Right renal pelvis (tissue), 4 donors: Measurements from ENCODE around the gene RMDN3. TPM values are rescaled to one million over a fixed set of nuclear protein-coding genes. Genes with fewer than 3 reads are reported as not detected.

ENCODE experiments used
- DNase-seq, 4 donors: peaks; one replicate each; pipeline ENCODE4 v3.0.0-alpha.2; 2013; ENCODE audit warnings: low read depth in 4 of 4, low spot score in 3 of 4, missing footprints in 1 of 4
- polyA plus RNA-seq, 4 donors: library from polyadenylated mRNA; unstranded; fragments of 120-200 nt; gene quantifications; one replicate each; pipeline ENCODE4 v1.2.1, GENCODE V29; 2013; ENCODE audit not compliant: insufficient read length in 4 of 4

RMDN3 gene
- polyA plus RNA-seq, 4 donors, result 38.9 to 43.9 (median 39.2) TPM

DNA sequence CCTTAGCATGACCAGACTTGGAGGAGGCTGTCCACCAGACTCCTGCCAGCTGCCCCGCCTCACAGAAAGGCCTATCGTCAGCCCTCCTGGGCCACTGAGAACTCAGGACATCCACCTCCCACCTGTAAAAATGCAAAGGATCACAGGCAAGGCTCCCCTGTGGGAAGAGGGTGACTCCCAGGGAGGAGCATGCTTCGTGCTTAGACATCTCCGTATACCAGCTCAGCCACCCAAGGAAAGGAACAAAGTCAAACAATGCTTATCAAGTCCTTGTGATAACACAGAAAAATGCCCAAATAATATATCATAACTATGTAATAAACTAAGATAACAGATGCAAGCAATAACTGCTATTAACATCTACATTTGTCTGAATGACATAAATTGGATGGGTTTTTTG, 4.2 kb downstream of the RMDN3 start:
- no peak for DNase-seq

DNA sequence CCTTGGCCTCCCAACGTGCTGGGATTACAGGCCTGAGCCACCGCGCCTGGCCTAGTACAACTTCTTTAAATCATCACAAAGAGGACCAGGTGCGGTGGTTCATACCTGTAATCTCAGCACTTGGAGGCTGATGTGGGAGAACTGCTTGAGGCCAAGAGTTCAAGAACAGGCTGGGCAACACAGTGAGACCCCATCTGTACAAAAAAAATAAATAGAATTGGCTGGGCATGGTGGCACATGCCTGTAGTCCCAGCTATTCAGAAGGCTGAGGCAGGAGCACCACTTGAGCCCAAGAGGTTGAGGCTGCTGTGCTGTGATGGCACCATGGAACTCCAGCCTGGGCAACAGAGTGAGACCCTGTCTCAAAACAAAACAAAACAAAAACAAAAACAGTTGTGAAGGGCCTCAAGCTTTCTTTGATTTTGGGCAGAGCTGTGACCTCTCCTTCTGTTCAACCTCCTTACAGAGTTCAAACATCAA, 5.9 kb downstream of the RMDN3 start:
- DNase-seq, result no peak

DNA sequence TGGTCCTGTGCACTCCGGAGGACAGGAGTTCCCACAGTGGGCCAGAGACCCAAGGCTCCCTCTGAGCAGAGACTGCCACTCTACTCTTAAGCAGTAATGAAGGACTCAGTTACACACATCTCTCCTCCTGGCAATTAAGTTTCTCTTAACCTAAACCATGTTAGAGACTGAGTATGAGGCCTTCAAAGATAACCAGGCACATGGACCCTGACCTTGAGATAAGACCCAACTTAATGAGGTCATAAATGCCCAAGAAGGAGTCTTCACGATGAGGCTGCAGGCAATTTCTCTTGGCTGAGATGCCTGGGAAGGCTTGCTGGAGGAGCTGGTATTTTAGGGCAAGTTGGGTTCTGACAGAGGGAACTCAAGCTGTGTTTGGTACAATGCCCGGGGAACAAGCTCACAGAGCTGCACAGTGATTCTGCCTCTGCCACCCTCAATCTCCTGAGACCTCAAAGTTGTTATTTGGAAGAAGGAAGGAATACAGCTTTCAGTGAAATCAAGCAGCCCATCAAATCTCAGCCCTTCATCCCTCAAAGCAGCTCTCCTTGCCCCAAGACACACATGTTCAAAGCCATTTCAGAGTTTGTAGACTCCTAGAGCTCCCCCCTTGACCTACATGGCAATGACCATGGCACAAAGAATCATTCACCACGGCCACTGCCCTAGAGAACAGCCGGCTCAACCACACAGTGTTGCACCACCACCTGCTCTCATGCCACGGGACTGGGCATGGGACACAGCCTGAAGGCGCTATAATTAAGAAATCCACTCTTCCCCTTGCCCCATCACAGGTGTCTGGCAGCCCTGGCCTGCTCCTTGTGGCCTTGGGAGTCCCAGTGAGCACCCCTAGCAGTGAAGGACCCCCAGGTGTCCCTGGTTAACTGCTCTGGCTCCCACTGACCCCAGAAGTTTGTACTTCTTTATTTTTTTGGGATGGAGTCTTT, 7.1 kb downstream of the RMDN3 start:
- DNase-seq, result no peak

DNA sequence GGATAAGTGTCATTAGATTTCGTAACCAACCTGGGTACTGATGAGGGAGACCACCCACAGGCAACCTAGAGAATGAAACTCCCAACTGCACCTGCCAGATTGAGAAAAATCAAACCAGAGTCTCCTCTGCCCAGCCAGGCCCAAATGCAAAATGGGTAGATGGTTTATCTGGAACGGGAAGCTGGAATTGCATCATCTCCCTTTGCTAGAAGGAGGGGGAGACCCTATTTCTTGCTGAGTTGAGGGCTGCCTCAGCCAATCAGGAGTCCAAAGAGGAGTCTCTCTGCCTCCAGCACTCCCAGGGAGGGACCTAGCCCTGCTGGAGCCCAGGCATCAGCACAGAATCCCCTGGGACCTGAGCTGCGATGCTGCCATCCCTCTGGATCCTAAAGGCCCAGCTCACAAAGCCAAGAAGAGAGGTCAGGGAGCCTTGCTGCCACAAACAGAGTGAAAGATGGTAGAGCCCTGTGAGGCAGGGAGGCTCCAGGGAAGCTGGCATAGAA, 8.1 kb downstream of the RMDN3 start:
- no peak for DNase-seq

DNA sequence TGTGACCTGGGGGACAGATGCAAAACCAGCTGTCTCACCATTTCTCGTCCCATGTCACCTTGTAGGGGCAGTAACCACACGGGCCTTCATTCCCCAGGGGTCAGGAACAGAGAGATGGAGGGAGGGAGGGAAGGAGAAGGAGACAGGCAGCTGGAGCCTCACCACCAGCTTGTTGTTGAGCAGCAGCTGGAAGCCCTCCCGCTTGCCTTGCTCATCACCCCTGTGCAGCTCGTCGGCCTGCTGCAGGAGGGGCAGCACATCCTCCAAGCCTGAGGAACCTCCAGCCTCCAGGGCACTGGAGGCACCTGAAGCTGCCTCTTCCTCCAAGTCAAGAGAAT, 10.3 kb downstream of the RMDN3 start:
- no peak for DNase-seq

DNA sequence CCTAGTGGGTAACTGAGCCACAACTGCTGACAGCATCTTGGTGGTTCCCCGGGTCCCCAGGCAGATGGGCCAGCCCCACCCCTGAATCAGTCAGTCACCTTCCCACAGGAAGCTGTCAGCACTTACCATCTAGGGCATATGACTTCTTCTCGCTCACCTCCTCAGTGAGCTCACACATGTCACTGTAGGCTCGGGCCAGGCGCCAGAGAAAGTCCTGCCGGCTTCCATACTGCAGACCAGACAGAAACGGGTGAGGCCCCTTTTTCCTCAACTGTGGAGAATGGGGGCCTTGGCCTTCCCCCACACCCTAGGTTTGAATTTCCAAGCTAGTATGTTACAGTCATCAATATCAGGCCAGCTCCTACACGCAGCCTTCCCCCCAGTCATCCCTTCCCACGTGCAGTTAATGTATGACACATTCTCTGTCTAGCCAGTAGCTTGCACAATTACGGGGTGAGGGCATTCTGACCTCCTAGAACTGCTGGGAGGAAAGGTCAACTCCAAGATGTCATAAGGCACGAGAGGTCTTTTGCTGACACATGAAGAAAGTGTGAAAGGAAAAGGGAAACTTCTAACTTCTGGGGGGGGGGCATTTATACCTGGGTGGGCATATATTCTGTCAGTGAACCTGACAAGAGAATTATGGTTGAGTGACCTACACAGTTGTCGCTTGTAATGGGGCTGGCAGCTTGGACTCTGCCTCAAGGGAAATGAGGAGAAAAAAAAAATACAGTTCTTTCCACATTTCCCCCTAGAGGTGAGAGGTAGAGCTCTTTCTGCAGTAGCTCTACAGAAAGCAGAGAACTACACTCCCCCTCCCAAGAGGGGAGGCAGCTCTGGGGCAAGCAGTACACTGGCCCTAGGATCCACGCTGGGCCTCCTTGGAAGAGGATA, 10.9 kb downstream of the RMDN3 start:
- no peak for DNase-seq

DNA sequence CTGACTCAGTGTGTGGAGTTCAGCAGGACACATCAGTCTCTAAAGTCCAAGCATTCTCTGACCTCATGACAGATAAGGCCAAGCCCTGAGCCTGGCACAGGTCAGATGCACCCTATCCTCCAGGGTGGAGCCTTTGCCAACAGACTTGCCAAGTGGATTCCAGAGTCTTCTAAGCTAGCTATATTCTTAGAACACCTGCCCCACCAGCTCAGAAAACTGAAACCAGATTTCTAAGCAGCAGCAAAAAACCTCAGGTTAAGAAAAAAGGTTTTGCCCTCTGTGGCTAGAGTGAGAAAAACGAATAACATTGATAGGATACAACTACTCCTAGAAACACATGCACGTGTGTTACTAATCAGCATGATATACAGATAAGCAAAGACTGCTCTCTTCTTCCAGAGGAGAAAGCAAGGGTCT, 11.6 kb downstream of the RMDN3 start:
- DNase-seq, result no peak

DNA sequence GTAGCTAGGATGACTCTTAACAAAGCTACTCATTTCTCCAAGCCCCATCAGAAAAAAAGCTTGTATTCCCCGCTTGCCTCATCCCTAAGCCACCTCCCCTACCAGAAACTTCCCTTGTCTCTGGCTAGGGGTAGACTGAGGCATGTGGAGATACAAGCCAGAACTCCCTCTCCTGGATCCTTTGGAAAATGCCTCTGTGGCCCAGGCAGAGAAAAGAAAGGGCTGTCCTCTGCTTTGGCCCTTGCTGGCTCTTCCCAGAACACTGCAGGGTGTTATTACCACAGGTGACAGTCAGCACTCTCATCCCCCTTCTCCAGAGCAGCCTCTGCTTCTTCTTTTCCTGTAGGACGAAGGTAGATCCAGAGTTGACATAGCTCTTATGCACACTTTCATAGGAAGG, 15.2 kb downstream of the RMDN3 start:
- no peak for DNase-seq

DNA sequence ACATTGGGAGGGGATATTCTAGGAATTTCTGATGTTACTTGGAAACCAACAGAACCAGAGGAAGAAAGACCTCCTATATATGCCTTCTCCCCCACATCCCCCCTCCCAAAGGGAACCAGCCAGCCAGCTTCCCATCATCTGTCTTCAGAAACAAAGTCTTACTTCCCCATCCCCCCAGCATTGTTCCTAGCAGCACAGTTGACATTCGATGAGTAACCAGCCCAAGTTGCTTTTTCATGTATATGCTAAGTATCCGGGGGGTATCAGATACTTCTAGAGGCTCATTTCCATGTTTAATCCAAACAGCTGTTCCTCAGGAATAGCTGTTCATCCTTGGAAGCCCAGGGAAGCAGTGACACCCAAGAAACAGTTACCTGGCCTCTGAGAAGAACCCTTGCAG, 16.0 kb downstream of the RMDN3 start:
- DNase-seq, result no peak

DNA sequence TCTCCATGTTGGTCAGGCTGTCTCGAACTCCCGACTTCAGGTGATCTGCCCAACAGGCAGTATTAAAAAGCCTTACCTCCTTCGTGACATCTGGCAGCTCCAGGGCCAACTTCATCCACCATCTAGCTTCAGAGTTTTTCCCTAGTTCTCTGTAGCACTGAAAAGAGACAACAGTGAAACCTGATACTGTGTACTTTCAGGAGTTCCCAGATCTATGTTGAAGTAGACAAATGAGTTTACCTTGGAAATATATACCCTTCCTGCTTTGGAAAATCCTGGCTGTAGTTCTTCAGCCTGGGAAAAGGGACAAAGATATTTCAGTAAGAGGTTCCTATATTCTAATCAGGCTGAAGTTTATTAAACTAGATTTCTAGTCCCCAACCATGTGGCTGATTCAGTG, 18.0 kb downstream of the RMDN3 start:
- DNase-seq, result no peak

DNA sequence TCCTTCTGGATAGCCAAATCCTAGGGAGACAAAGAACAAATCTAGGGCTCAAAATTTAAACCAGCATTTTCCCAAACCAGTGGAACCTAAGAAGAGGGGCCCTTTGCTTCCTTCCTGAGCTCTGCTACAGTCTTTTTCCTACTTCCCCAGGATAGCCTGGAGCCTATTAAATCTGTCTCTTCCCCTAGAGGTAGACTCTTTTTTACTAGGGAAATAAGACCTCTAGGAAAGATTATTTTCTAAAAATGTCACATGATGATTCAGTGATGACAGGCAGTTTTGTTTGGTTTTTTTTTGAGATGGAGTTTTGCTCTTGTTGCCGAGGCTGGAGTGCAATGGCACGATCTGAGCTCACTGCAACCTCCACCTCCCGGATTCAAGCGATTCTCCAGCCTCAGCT, 18.5 kb downstream of the RMDN3 start:
- no peak for DNase-seq

DNA sequence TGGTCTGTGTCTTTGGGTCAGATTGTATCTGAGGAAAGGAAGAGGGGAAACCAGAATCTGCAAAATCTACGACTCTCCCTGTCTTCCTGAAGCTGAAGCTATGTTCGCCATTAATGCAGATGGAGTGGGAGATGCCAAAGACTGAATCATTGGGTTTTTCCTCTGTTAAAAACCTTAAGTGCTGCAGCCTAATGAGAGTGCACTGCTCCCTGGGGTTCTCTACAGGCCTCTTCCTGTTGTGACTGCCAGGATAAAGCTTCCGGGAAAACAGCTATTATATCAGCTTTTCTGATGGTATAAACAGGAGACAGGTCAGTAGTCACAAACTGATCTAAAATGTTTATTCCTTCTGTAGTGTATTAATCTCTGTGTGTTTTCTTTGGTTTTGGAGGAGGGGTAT, 24.0 kb downstream of the RMDN3 start:
- DNase-seq, result no peak

DNA sequence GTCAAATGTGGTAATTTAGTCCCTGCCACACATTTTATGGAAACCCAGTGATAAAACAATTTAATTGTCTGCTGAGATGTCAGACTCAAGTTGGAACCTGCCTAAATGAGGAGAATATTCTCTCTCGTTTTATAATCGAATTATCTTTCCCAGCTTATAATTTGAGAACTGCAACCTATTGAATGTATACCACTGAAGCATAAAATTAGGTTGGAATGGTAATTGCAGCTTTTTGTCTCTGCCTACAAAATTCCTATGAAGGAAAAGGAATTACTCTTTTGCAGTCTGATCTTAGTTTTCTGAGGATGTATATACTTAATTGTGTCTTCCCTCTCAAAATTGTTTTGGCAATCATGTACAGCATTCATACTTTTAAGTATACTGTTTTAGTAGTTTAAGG, 31.1 kb downstream of the RMDN3 start:
- no peak for DNase-seq

DNA sequence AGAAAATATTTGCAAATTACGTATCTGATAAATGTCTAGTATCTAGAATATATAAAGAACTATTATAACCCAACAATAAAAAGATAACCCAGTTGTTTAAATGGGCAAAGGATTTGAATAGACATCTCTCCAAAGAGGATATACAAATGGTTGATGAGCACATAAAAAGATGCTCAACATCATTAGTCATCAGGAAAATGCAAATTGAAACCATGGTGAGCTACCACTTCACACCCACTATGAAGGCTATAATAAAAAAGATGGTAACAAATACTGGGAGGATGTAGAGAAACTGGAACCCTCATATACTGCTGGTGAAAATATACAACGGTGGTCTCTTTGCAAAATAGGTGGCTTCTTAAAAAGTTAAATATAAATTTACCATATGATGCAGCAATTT, 32.1 kb downstream of the RMDN3 start:
- no peak for DNase-seq

DNA sequence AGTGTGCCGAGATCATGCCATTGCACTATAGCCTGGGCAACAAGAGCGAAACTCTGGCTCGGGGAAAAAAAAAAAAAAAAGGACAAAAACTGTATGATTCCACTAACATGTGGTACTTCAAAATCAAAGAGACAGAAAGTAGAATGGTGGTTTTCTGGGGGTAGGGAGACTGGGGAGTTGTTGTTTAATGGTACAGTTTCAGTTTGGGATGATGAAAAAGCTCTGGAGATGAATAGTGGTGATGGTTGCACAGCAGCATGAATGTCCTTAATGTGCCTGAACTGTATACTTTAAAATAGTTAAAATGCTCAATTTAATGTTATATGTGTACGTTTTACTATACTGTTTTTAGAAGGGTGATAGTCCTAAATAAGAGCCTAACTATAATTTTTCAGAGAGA, 32.7 kb downstream of the RMDN3 start:
- DNase-seq, result no peak

DNA sequence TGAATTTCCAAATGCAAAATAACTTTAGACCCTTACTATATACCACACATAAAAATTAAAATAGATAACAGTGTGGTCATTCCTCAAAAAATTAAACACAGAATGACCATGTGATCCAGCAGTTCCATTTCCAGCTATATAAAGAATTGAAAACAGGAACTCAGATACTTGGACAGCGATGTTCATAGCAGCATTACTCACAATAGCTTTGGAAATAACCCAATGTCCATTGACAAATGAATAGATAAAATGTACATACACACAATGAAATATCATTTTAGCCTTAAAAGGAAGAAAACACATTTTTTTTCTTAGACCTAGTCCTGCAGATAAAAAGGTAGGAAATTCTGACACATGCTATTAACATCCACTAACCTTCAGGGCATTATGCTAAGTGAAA, 33.4 kb downstream of the RMDN3 start:
- DNase-seq, result no peak

DNA sequence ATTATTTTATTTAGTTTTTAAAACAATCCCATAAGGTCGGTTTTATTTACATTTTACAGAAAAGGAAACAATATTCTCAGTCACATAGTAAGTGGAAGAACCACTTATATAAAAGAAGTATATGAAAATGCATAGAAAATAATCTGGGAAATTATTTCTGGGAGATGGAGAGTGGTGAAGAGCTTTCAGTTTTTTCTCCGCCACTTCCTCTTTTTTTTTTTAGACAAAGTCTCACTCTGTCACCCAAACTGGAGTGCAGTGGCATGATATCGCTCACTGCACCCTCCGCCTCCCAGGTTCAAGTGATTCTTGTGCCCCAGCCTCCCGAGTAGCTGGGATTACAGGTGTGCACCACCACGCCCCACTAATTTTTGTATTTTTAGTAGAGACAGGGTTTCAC, 38.9 kb downstream of the RMDN3 start:
- no peak for DNase-seq

DNA sequence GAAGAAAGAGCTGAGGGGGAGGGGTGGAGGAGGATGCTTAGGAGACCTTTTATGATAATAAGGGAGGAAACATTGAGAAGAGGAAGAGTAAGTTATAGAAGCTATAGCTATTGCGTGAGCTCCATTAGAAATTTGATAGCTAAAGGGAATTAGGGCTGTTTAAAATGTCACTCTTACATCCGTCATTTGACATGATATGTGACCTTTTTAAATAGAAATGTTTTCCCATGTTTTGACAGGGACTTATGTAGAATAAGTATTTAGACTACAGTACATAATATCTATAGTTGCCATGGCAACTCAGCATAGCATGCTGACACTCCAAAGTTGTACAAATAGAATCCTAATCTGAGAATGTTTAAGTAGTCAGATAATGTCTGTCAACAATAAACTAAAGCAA, 40.9 kb downstream of the RMDN3 start:
- no peak for DNase-seq

DNA sequence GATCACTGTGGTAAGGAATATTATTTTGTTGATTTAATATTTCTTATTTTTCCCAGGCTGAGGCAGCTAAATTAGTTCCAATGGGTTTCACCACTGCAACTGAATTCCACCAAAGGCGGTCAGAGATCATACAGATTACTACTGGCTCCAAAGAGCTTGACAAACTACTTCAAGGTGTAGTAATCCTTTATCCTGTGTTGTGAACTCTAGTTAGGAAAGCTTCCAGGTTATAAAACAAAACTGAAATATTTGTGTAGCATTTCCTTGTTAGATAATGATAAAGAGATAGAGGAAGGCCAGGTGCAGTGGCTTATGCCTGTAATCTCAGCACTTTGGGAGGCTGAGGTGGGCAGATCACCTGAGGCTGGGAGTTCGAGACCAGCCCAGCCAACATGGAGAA, 48.9 kb downstream of the RMDN3 start:
- DNase-seq, result no peak

DNA sequence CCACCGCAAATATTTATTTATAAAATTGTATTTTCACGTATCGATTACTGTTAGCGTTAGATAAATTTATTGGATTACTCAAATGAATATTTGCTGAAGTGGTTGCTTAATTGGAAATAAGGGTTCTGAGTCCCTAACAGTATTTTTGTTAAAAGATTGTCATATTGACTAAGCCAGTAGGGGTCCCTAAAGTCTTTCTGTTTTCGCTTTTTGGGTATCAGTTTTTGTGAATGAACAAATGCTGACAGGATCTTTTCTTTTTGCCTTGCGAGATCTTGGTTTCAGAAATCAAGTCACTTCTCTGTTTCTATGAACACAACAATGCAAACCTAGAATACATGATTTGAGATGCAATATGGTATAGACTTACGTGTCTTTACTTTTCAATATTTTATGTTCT, 53.0 kb downstream of the RMDN3 start:
- DNase-seq, result no peak

DNA sequence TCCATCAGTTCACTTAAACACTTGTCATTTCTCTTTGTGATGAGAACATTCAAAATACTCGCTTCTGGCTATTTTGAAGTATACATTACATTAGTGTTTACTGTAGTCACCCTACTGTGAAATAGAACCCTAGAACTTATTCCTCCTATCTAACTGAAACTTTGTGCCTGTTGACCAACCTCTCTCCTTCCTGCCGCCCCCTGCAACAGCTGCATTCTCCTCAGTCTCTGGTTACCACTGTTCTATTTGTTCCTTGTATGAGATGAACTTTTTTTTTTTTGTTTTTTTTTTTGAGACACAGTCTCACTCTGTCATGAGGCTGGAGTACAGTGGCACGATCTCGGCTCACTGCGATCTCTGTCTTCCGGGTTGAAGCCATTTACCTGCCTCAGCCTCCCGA, 57.1 kb downstream of the RMDN3 start:
- no peak for DNase-seq

DNA sequence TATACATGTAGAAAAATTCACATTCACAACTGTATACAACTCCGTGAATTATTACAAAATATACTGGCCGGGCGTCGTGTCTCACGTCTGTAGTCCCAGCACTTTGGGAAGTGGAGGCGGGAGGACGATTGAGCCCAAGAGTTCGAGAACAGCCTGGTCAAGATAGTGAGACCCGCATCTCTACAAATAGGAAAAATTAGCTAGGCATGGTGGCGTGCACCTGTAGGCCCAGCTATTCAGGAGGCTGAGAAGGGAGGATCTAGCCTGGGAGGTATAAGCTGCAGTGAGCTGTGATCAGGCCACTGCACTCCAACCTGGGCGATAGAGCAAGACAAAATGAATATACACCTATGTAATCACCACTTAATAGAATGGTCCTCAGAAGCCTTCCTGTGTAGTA, 58.8 kb downstream of the RMDN3 start:
- DNase-seq, result no peak
